Activated CD4-positive, CD25-positive, alpha-beta regulatory T cell treated with anti-CD3 and anti-CD28 coated beads, Interleukin-2, amount 50 U/mL, for 72 hours (primary cell): ENCODE data around the gene FA2H.
A peak's percentile ranks its signal among the peaks of the same experiment; 100 is the strongest.
"Not testable (repeated sequence)": the region's sequence is repeated elsewhere in the genome, so short reads cannot be mapped to it uniquely, and the experiment has no call there.

ENCODE experiments used
- DNase-seq: peaks from one replicate; pipeline ENCODE4 v3.0.0; 2021

The FA2H gene

DNA sequence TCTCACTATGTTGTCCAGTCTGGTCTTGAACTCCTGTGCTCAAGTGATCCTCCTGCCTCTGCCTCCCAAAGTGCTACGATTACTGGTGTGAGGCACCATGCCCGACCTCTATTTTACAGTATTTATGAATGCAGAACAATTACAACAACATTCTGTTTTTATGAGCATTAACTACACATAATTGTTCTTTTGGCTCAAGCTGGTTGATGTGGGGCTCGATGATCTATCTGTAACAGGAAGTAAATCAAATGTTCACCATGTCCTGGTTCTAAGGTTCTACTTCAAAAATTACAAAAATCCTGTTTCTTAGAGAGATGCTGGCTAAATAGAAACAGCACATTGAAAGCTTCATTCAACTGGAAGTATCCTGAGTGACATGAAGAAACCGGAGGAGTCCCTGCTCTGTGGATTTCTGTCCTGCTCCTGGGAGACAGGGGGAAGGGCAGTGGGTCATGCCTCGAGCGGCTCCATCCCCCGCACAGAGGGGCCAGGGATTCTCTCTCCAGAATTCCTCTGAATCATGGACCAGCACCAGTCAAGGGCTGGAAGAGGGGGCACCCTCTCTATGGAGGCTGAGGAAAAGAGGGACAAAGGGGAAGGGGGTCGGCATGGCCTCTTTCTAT lies 31.5 kb downstream of the FA2H start:
- no peak for DNase-seq

GRCh38 chr16:74742051-74742481 lies 32.6 kb downstream of the FA2H start:
- no peak for DNase-seq

- DNase-seq = no peak
Observed at GRCh38 chr16:74740795-74741304, 33.8 kb downstream of the FA2H start.

- no peak for DNase-seq
Observed at GRCh38 chr16:74739275-74739674, 35.3 kb downstream of the FA2H start.

GRCh38 chr16:74738816-74739215 lies 35.8 kb downstream of the FA2H start:
- DNase-seq = no peak

DNA sequence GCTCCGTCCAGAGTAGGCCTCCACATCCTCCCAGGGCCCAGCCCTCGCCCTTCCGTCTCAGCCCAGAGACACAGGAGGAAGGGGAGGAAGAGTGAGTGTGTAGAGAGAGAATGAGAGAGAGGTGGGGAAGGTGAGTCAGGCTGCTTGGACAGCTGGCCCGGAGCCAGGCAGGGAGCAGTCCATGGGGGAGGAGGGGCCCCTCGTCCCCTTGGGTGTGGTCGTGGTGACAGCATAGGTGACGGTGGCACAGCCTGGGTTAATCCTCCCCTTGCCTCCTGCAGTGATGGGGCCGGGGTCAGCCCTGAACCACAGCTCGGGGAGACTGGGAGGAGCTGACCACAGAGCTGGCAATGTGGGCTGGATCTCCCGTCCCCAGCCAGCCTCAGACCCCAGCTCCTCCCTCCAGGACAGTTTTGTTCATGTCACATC lies 36.5 kb downstream of the FA2H start:
- DNase-seq = no peak

GRCh38 chr16:74737521-74737920 lies 37.1 kb downstream of the FA2H start:
- DNase-seq = no peak

- no peak for DNase-seq
Observed at GRCh38 chr16:74736531-74737157, 38.0 kb downstream of the FA2H start.

GRCh38 chr16:74735554-74735953 lies 39.1 kb downstream of the FA2H start:
- DNase-seq = no peak

- no peak for DNase-seq
Observed at GRCh38 chr16:74735162-74735452, 39.5 kb downstream of the FA2H start.

- no peak for DNase-seq
Observed at GRCh38 chr16:74734361-74735161, 40.1 kb downstream of the FA2H start.

GRCh38 chr16:74732707-74733350 lies 41.8 kb downstream of the FA2H start:
- no peak for DNase-seq

GRCh38 chr16:74731853-74732477 lies 42.7 kb downstream of the FA2H start:
- no peak for DNase-seq

DNA sequence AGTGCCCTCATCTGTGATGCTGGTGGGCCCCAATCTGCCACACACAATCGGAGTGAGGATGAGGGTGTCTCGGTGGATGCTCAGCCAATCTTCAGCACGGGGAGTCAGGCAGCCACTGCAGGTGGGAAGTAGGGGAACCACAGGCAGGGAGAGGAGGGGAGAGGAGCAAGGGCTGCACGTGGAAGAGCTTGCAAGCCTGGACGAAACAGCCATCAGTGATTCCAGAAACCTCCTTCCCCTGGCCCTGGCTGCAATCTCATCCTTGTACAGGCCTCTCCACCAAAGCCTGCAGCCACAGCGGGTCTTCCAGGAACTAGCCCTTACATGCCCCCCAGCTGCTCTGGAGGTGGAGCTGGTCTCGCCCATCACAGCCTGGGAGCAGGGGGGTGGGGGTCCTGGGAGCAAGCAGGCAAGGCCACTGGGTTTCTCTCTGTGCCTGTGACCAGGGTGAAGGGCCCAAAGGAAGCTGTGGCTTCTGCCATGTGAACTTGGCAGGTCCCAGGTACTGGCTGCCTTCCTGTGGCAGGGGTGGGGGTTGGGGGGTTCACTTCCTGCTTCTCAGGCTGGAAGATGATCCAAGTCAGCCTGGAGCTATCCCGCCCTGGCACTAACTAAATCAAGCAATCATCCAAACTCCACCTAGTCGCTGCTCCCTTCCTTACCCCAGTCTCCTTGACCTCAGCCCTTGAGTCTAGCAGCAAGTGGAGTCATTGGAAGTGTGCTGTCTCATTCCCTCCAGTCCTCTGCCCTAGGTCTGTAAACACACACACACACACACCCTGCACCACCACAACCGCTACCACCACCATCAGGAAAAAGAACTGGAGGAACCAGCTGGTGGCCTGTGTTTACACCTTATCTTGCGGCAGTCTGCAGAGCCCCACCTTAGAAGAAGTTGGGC lies 44.6 kb downstream of the FA2H start:
- no peak for DNase-seq

DNA sequence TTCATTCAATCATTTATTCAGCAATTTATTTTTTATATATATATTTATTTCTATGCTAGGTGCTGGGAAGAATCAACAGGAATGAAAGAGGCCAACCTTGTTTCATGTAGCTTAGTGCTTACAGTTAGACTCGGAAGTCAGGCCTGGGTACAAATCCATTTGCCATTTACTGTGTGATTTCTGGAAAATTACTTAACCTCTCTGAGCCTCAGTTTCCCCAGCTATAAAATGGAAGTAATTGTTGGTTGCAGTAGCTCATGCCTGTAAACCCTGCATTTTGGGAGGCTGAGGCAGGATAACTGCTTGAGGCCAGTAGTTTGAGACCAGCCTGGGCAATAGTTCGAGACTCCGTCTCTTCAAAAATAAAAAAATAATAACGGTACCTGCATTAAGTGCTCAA lies 46.7 kb downstream of the FA2H start:
- no peak for DNase-seq

DNA sequence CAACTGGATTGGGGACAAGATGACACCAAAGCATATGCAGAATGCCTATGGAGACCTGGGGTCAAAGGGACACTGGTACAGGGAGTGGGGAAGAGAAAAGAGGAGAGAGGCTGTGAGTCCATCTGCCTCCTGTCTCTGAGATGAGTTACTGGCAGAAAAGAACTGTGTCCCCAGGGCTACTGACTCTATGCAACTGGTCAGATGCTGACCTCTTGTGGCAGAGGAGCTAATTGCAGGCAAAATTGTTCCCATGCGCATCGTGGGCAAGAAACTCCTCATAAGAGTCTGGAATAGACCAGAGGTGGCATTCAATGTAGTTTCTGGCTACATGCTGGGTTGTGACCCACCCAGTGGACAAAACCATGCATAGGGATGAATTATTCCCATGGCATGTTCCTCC lies 47.9 kb downstream of the FA2H start:
- peak; percentile 58 for DNase-seq

DNA sequence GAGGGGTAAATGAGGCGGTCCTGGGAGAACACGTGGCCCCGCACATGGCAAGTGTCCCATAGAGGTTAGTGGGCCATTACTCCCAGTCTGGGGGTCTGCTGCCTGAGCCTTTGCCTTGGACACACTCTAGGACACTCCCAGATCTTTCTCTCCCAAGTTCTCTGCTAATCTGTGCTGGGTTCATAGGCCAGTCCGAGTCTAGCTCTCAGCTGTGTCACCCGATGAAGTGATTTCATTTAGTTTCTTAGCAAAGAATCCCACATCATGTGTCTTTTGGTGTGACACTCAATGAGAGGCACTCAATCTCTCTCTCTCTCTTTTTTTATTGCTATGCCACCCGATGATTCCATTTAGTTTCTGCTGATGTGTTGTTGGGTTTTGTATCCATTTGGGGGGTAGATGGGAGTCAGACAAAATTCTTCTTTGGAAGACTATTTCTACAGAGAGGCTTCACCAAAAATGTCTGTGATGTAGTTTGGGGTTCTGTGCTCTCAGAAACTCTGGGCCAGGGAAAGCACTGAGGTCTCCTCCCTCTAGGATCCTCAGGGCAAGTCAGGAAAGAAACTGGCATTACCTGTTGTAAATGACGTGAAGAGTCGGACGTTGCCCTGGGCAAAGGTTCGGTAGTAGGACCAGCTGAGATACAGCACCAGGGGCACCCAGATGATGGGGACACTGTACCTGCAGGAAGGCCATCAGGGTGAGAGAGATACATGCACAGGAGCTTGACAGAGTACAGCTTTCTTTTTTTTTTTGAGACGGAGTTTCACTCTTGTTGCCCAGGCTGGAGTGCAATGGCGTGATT lies 48.8 kb downstream of the FA2H start:
- DNase-seq = no peak

- DNase-seq = no peak
Observed at GRCh38 chr16:74724820-74725549, 49.6 kb downstream of the FA2H start.

GRCh38 chr16:74723256-74723655 lies 51.4 kb downstream of the FA2H start:
- no peak for DNase-seq

DNA sequence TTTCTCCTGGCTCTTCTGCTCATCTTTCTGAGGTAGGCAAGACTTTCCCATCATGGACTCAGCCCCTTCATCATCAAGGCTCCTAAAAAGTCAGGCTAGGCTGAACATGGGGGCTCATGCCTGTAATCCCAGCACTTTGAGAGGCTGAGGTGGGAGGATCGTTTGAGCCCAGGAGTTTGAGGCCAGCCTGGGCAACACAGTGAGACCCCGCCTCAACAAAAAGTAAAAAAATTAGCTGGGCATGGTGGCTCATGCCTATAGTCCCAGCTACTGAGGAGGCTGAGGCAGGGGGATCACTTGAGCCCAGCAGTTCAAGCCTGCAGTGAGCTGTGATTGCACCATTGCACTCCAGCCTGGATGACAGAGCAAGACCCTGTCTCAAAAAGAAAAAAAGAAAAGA lies 52.5 kb downstream of the FA2H start:
- not testable (repeated sequence) for DNase-seq
